ENCODE results near the gene TMEM253. TPM values are rescaled to one million over a fixed set of nuclear protein-coding genes. Genes with fewer than 3 reads are reported as not detected.

Gene TMEM253
- polyA plus RNA-seq, 3 donors = 0.05 TPM; not detected in 2

GRCh38 chr14:21078726-21079125 is 22.1 kb upstream of the TMEM253 start:
- H3K9me3 ChIP-seq (replicated peaks in 1 of 2; ENCODE audit: control insufficient read depth in 1 of 2, insufficient read depth in 1 of 2, low read length in 2 of 2) = no peaks in the 10 kb centered on the region
- no peak overlapping the region for H2AFZ ChIP-seq (ENCODE audit: insufficient read depth, low read depth, low read length, poor library complexity, severe bottlenecking)
- H3K27me3 Mint-ChIP-seq (ENCODE audit: low read depth in 3 of 3) = peaks cover 0 to 2% (median 0%) of the 10 kb centered on the region in 3 donors
- peaks cover 11% of the 10 kb centered on the region for H4K20me1 ChIP-seq (ENCODE audit: insufficient read depth, low read length)
- no peak for DNase-seq
- H3K79me2 ChIP-seq (ENCODE audit: insufficient read depth, low read length) = peaks cover 10% of the 10 kb centered on the region
- peaks cover under 1 to 4% of the 10 kb centered on the region in 2 donors for H3K4me1 ChIP-seq (ENCODE audit: control insufficient read depth in 1 of 2, insufficient read depth in 2 of 2, low read length in 2 of 2)
- 96% methylated on average over 4 of the region's 10 CpGs for WGBS (ENCODE audit: insufficient coverage)
- no peak for TF ChIP-seq CTCF (IDR thresholded peaks at IDR 0.05)
- H3K4me3 ChIP-seq (replicated peaks in 1 of 3; ENCODE audit: low read depth in 2 of 3, low read length in 3 of 3) = no peak overlapping the region
- H3K27ac ChIP-seq (ENCODE audit: low read depth in 1 of 2, low read length in 2 of 2) = peak overlapping the region in 1 of 2 donors; percentile 32
- peaks cover 96 to 100% of the 10 kb centered on the region in 2 donors for H3K36me3 ChIP-seq (replicated peaks in 1 of 2; ENCODE audit: control insufficient read depth in 1 of 2, insufficient read depth in 2 of 2, low read length in 2 of 2)
- peaks cover 78 to 97% of the 10 kb centered on the region in 2 donors for H3K36me3 Mint-ChIP-seq
- no peak overlapping the region for H3K27ac Mint-ChIP-seq
- intact Hi-C loops (cut with micrococcal nuclease) = no loop called here
- peaks cover 0 to 1% (median 0%) of the 10 kb centered on the region in 7 donors for H3K9me3 Mint-ChIP-seq
- no peak overlapping the region for H3K4me2 ChIP-seq (replicated peaks; ENCODE audit: extremely low read depth, low read length, poor library complexity, severe bottlenecking)
- H3K27me3 ChIP-seq (ENCODE audit: control insufficient read depth in 2 of 2, insufficient read depth in 2 of 2, low read length in 2 of 2) = no peaks in the 10 kb centered on the region
- no peak overlapping the region for H3K4me3 Mint-ChIP-seq
- H3K9ac ChIP-seq (ENCODE audit: insufficient read depth, low read length, poor library complexity, severe bottlenecking) = no peak overlapping the region
- no peaks in the 10 kb centered on the region for H3K4me1 Mint-ChIP-seq

- Histone ChIP-seq H3K4me1 (ENCODE audit: control insufficient read depth in 1 of 2, insufficient read depth in 2 of 2, low read length in 2 of 2) (peaks cover 29 to 33% of the 10 kb centered on the region in 2 donors), H3K9ac (ENCODE audit: insufficient read depth, low read length, poor library complexity, severe bottlenecking) (no peak overlapping the region)
- peaks cover 77 to 96% of the 10 kb centered on the region in 2 donors for H3K36me3 Mint-ChIP-seq
These were observed 19.2 kb upstream of the TMEM253 start for GRCh38 chr14:21081521-21082142.

More at GRCh38 chr14:21081521-21082142, 19.2 kb upstream of the TMEM253 start:
- no peaks in the 10 kb centered on the region for H3K9me3 ChIP-seq (replicated peaks in 1 of 2; ENCODE audit: control insufficient read depth in 1 of 2, insufficient read depth in 1 of 2, low read length in 2 of 2)
- Mint-ChIP-seq H3K4me1 (peaks cover 27% of the 10 kb centered on the region), H3K9me3 (peaks cover 0 to 3% (median 0%) of the 10 kb centered on the region in 7 donors), H3K4me3 (no peak overlapping the region), H3K27ac (peak overlapping the region in 4 of 7 donors; percentile 12 to 54 (median 40)), H3K27me3 (ENCODE audit: low read depth in 3 of 3) (peaks cover 1 to 5% (median 3%) of the 10 kb centered on the region in 3 donors)
- no peak overlapping the region for H3K4me3 ChIP-seq (replicated peaks in 1 of 3; ENCODE audit: low read depth in 2 of 3, low read length in 3 of 3)
- peaks cover 82 to 99% of the 10 kb centered on the region in 2 donors for H3K36me3 ChIP-seq (replicated peaks in 1 of 2; ENCODE audit: control insufficient read depth in 1 of 2, insufficient read depth in 2 of 2, low read length in 2 of 2)
- peaks cover 5% of the 10 kb centered on the region for H4K20me1 ChIP-seq (ENCODE audit: insufficient read depth, low read length)
- no peak overlapping the region for H3K4me2 ChIP-seq (replicated peaks; ENCODE audit: extremely low read depth, low read length, poor library complexity, severe bottlenecking)
- H3K27ac ChIP-seq (ENCODE audit: low read depth in 1 of 2, low read length in 2 of 2) = peak overlapping the region in 1 of 2 donors; percentile 32
- no peak for TF ChIP-seq CTCF (IDR thresholded peaks at IDR 0.05)
- 92% methylated on average over 25 of the region's 30 CpGs for WGBS (ENCODE audit: insufficient coverage)
- no peak overlapping the region for H2AFZ ChIP-seq (ENCODE audit: insufficient read depth, low read depth, low read length, poor library complexity, severe bottlenecking)
- intact Hi-C loops (cut with micrococcal nuclease) = no loop called here
- no peaks in the 10 kb centered on the region for H3K27me3 ChIP-seq (ENCODE audit: control insufficient read depth in 2 of 2, insufficient read depth in 2 of 2, low read length in 2 of 2)
- DNase-seq = no peak
- peaks cover 5% of the 10 kb centered on the region for H3K79me2 ChIP-seq (ENCODE audit: insufficient read depth, low read length)

All from CD14-positive monocyte (primary cell).